NCI-H748 treated with DMSO at 0.1 percent for 48 hours (cell line): ENCODE results near the gene GAL3ST1.
A peak's percentile ranks its signal among the peaks of the same experiment; 100 is the strongest.
"Not testable (repeated sequence)": the region's sequence is repeated elsewhere in the genome, so short reads cannot be mapped to it uniquely, and the experiment has no call there.

Source experiments
- DNase-seq: peaks from one replicate; lab custom pipeline; 2025; lab: John Stamatoyannopoulos, UW

Gene GAL3ST1

GRCh38 chr22:30596886-30597285 is 22.4 kb upstream of the GAL3ST1 start:
- no peak for DNase-seq

DNA sequence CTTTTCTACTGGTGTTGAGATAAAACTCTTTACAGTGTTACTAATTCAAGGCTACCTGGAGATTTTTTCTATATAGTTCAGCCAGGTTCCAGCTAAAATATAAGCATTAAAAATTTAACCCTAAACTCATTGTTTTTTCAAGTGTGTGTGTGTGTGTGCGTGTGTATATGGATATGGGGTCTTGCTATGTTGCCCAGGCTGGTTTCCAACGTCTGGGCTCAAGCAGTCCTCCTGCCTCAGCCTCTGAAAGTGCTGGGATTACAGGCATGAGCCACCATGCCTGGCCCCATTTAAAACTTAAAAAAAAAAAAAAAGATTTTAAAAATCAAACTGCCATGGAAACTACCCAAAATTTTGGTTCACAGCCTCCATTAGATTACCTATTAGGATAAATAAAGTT is 21.7 kb upstream of the GAL3ST1 start:
- no peak for DNase-seq

DNA sequence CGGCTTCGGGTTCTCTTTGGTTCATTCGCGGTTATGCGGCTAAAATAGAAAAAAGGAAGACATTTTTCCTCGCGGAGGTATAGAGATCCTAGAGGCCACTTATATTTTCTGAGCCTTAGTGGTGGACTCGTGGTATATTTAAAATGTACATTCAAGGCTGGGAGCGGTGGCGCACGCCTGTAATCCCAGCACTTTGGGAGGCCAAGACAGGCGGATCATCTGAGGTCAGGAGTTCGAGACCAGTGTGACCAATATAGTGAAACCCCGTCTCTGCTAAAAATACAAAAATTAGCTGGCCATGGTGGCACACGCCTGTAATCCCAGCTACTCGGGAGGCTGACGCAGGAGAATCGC is 17.9 kb upstream of the GAL3ST1 start:
- not testable (repeated sequence) for DNase-seq

- DNase-seq, result peak; percentile 95
These were observed 17.3 kb upstream of the GAL3ST1 start, which contains the start of gene PES1 for GRCh38 chr22:30591588-30592359. Gene PES1, minus strand, starts transcription at chr22:30591910. Its CDS starts 77 bp downstream, at chr22:30591833.

GRCh38 chr22:30591191-30591587 is 16.7 kb upstream of the GAL3ST1 start:
- no peak for DNase-seq

DNA sequence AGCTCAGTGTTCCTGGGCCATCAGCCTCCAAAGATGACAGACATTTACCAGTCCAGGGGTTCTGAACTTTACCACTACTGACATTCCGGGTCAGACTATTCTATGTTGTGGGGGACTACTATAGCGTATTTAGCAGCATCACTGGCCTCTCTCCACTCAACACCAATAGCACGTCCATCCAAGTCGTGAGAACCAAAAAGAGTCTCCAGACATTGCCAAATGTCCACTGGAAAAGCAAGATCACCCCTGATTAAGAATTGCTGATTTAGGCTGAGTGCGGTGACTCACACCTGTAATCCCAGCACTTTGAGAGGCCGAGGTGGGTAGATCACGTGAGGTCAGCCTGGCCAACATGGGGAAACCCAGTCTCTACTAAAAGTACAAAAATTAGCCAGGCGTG is 11.9 kb upstream of the GAL3ST1 start:
- DNase-seq, result no peak

GRCh38 chr22:30584441-30584840 is 10.0 kb upstream of the GAL3ST1 start:
- DNase-seq, result no peak

DNA sequence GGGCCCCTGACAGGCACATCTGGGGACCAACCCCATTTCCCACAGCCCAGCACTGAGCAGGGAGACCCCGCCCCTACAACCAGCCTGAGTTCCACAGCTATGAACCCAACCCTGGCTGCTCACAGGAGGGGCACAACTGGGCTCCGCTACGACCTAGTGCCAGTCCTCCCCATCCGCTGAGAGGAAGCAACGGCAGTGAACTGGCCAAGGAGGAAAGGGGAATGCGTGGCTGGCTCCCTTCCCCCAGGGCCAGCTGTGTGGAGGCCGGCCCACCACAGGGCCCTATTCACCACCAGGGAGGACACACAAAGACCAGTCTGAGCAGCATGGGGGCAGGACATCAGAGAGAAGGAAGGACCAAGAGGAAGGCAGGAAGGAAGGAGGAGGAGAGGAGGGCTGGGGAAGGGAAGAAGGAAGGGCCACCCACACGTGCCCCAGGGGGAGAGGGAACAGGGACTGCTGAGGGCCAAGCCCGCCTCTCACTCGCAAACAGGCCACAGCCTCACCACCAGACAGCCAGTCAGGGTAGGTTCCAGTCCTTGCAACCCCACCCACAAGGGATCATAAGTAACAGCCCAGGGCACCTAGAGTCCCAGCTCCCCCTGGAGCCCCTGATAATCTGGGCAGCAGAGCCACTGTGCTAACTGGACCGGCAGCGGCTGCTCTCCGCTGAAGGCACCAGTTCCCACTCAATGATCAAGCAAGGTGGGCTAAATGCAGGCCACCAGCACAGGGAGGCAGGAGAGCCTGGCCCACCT is 8.5 kb upstream of the GAL3ST1 start:
- DNase-seq, result no peak

GRCh38 chr22:30582051-30582450 is 7.6 kb upstream of the GAL3ST1 start:
- no peak for DNase-seq

GRCh38 chr22:30580896-30581295 is 6.4 kb upstream of the GAL3ST1 start:
- DNase-seq, result no peak

DNA sequence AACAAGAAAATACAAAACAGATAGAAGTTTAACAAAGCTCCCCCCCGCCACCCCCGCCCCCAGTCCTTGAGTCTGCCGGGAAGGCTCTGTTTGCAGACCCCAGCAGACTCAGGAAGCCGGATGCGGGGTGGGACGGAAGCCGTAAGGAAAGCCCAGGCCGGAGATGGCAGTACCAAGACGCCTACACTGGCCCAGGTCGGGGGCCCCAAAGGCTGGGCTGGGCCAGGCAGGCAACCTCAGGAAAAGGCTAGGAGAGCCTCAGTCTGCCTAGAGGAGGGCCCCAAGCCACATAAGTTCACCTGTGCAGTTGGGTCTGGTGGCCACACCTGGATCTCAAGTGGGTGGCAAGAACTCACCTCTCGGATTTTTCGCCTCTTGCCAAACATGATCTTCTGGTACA is 4.0 kb upstream of the GAL3ST1 start:
- DNase-seq, result no peak

DNA sequence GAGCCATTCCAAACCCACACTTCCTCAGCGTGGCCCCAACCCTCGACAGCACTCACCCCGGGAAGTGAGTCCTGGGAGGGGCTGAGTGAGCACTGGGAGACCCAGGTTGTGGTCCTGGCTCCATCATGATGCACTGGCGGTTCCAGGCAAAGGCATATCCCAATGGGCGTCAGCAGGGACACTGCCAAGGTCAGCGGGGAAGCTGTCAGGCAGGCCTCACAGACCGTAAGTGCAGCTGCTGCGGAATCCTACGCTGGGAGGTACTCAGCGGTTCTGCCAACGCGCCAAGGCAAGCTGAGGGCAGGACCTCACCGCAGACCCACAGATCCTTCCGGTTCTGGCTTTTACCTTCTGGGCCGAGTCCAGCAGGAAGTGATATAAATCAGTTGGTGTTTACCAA is 1.4 kb upstream of the GAL3ST1 start:
- no peak for DNase-seq

DNA sequence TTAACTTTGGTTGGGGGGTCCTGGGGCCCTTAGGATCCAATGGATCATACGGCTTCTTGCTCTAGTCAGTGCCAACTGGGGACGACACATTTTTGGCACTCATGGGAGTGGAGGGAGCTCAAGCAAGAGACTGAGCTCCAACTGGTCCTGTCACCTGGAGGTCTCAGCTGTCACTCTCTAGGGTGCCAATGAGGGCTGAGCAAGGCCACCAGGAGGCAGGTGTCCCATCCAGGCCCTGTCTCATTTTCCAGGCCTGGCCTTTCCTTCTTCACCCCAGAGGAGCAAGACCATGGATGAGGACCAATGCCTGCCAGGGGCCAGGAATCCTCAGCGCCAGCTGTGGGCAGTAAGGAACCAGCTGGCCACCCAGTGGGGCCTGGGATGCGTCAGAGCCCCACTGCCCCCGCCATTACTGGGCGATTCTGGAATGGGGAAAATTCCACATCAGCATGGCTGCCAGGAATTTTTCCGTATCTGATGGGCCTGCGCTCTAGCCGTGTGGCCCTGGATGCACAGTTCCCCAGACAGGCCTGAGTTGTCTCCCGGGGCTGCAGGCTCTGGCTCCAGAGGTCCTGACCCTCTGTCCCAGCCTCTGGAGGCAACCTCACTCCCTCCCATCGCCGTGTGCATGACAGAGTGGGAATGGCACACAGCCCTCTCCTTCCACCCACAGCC is 669 bp upstream of the GAL3ST1 start:
- no peak for DNase-seq

DNA sequence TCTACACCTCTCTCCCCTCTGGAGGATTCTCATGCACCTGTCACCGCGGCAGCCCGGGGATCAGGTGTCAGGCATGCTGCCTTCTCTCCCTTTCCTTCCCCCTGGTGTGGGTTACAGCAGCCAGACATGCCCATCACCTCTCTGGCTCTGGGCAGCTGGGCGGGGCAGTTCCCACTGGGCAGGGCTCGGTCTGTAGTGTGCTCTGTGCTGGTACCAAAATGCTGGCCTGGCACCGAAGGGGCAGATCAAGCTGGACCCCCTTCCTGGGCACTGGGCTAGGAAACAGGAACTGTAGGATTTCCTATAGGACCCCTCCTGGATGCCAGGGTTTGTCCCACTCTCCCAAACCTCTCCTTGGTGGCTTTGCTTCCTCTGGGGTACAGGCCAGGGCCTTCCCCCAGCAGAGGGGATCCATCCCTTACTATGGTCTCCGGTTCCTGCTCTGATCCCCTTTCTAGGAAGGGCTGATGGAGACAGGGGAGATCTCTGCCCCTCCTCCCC is 821 bp downstream of the GAL3ST1 start:
- peak; percentile 0 for DNase-seq

GRCh38 chr22:30572840-30573593 is 1.4 kb downstream of the GAL3ST1 start:
- no peak for DNase-seq

GRCh38 chr22:30572210-30572609 is 2.3 kb downstream of the GAL3ST1 start:
- DNase-seq, result no peak

- DNase-seq, result no peak
These were observed 4.7 kb downstream of the GAL3ST1 start for GRCh38 chr22:30569674-30570202.

- no peak for DNase-seq
These were observed 6.2 kb downstream of the GAL3ST1 start for GRCh38 chr22:30568137-30568805.

- not testable (repeated sequence) for DNase-seq
These were observed 7.2 kb downstream of the GAL3ST1 start for GRCh38 chr22:30567277-30567676.

DNA sequence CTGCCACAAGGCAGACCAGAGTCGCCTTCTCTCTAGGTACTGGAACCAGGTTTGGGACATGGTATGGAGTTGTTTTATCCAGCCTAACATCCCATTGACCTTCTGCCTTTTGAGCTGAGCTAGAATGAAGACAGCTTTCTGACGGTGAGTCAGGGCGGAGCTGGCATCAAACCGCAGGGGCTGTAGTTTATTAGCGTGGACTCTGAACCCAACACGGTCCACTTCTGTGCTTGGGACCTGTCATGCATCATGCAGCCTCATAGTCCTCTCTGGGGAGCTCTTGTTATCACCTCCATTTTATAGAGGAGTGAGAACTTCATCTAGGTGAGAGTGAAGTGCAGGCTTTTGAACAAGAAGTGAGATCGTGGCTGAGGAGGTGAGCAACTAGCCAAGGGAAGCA is 8.3 kb downstream of the GAL3ST1 start:
- no peak for DNase-seq

DNA sequence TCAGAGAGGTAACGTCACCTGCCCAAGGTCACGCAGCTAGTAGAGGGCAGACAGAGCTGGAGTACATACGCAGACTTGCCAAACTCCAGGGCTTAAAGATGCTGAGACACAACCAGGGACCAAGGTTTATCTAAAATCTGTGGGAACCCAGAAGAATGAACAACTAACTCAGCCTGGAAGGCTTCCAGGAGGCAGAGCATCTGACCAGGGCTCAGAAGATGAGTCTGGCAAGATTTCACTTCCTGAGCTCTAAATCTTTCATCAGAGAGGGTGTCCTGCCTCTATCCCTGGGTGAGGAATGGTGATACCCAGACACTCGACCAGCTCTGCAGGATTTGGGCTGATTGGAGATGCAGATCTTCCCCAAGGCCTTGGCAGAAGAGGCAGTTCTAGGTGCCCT is 9.1 kb downstream of the GAL3ST1 start:
- no peak for DNase-seq
